Colon (tissue), 2 donors: ENCODE data around the gene TNFSF4.

Experiments used
- FAIRE-seq: peaks from 2 replicates; lab custom pipeline; 2012; peaks lifted over from hg19 to GRCh38; lab: Jason Lieb, UNC
- donor health status: control.
- donor health status: control.

The TNFSF4 gene

DNA sequence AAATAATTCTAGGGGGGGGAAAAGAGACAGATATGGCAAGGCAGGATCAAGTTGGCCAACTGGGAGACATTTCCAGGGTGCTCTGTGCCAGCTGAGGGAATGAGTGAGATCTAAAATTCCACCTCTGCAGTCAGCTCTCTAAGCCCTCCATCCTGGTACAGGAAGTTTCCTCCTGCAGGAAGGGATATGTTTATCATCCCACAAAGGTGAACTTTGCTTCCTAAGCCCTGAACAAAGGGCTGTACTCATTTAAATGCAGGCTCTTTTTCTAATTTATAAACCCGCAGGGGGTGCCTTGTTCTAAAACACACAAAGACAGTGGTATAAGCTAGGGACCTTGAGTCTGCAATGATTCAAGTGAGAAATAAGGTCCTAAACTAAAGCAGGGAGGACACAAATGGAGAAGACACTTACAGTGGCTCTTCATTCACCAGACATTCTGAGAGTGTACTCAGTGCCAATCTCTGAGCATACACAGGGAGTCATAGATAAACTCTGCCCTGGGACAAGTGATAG, 3.6 kb upstream of the TNFSF4 start:
- no peak for FAIRE-seq

DNA sequence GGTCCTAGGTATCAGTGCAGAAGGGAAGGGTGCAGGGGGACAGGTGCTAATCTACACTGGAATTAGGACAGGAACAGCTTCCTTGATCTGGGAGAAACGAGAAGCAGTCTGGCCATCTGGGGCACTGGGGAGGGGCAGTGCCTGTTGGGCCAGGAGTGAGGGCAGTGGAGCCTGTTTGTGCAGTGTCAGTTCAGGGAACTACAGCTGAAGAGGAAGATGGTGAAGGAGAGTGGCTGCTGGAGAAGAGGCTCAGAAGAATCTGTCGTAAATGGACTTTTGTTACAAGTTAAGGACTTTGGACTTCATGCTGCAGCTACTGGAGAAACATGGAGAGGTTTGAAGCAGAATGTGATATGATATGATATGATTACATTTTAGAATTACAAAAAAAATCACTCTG, 3.2 kb upstream of the TNFSF4 start:
- FAIRE-seq = no peak

DNA sequence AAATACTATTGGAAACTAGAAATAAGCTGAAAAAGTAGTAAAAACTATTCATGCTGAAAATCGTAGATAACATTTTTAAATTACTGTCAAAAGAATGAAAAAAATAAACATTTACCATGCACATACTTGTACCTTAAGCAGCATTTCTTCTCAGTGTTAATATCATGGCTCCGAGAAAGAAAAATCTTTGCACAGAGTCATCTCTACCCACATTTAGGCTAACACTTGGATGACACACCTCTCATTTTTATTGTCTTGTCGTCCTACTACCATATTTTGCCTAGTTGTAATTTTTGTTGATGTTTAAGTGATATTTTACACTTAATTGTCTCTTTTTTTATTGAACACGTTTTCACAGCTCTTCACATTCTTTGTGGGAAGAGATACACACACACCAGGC, 1.7 kb upstream of the TNFSF4 start:
- FAIRE-seq = no peak

DNA sequence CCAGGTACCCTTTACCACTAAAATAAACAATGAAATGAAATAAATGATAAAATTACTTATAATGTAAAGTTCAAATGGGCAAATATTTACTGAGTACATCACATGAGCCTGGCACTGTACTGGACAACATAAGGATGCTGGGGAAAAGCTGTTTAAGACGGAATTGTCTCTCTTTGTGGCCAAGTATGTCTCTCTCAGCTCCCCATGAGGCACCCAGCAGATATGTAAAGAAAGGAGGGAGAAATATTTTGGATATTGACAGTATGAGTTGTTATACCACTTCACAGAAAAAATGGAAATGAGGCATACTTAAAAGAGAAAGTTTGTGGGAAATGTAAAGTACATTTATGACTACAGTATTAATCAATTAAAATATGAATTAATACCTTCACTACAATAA, 1.0 kb upstream of the TNFSF4 start:
- FAIRE-seq = no peak

DNA sequence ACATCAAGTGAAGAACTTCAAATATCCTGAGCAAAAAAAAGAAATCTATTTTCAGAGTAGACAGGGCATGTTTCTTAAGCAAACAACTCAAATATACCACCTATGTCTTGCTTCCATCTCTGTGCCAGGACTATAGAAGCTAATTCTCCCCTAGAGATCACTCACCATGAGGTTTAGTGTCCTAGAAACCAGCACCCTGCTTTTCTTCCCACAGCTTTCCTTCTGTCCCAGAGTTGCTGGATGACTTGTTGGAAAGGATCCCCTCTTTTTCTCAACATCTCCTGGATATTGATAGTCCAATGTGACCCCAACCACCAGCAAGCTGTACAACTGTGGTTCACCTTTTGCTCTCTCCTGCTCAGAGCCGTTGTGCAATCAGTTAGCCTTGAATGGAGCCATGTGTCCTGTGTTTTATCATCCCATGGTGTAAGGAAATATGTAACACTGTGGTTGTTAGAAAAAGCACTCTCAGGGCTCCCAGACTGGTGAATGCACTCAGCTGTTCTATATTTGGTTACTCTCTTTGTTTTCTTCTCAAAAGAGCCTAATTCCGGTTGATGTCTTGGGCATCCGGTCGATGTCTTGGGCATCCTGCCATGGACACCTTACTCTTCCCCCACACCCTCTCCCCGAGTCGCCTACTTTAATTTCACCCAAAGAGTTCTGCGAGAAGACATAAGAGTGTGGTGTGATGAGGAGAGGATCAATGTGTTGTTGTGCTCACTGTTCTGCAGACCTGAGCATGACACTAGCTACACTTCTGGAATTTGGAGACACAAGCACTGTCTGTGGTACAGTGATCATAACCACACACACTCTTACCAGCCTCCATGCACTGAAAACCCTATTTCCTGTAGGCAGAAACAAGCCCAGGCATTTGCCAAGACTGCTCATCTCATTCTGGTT, 1.7 kb downstream of the TNFSF4 start:
- no peak for FAIRE-seq

DNA sequence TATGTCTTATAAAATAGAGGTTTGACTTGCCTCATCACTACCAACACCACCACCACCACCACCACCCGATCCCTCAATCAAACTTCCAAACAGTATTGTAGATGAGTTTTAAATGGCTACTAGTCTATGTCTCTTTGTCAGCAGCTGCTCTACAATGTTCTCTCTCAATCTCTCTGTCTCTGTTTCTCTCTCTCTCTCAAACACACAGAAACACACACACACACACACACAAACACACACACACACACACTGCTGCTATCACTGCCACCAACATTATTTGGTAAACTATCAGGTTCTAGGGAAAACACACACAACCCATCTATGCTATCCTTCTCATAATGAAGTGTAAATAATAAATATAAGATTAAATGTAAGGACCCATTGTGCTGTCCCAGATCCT, 2.4 kb downstream of the TNFSF4 start:
- FAIRE-seq = no peak

DNA sequence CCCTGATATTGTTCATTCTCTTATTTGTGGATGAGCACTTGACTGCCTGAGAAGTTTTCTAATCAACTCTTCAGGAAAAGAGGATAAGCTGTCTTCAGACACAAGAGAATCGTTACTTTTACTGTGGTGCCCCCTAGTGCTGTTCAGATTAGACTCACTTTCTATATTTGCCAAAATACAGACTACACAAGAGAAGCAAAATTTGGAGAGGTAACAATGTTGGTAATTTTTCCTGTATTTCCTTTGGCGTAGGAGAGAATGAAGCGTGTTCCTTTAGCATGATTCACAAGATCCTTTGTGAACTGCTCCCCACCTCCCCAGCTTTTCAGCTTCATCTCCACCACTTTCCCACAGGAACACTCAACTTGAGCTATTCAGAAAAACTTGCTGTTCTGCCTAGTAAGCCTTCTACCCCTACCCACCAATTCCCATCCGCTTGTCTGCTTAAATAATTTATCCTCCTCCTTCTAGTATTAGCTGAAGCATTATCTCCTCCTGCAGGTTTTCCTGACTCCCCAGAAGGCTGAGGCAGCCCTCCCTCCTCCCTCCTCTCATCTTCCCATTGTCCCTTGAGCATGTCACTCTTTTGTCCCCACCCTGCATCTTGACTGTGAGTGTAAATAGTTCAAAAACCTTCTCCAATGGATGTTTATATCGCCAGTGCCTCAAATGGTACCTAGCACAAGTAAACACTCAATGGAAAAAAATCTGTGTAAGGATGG, 4.5 kb downstream of the TNFSF4 start:
- FAIRE-seq = no peak

DNA sequence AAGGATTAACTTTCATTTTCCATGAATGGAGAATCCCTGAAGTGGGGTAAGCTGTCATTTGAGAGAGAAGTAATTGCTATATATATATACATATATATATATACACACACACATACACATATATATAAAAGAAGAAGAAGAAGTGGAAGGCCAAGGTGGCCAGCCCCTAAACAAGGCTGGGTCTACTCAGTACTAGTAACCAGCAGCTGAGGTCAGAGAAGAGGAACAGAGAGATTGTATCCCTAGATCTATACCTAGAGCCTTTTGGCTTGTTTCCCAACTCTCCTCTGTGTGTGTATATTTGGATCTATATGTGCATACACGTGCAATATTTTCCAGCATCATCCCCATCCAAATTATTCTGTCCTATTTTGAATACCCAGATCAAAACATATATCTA, 5.2 kb downstream of the TNFSF4 start:
- FAIRE-seq = no peak

DNA sequence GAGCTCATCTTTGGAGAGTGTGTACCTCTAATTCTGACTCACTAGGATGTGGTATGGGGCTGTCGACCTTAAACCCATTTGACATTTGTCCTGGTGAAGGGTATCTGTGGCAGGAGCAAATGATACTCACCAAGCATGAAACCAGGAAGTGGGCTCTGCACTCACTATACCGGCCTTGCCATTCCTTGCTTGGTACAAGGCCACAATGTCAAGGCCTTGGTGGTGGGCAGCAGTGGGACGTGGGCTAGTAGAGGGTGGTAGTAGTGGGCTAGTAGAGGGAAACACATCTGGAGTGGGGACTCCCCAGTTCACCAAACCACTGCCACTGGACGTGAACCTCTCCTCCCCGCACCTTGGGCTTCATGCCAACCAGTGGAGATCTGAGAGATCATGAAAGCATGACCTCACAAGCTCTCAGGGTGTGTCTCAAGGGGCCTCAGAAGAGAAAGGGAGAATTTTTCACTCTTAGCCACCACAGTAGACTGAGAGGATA, 11.5 kb downstream of the TNFSF4 start:
- FAIRE-seq = no peak

DNA sequence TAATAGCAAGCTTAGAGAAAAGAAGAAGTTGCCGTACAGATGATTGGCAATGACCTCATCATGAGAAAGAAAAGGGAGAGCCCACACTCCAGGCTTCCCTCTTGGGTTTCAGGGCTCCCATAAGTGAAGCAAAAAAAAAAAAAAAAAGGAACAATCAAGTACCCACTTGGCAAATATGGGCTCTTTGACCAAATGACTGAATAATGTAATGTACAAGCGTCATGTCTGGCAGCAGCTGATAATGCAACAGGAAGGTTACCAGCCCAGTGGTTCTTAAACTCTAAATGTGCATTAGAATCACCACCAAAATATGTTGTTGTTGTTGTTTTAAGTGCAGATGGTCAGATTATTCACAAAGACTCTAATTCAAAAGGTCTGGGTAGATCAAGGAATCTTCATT, 13.5 kb downstream of the TNFSF4 start:
- FAIRE-seq = no peak

DNA sequence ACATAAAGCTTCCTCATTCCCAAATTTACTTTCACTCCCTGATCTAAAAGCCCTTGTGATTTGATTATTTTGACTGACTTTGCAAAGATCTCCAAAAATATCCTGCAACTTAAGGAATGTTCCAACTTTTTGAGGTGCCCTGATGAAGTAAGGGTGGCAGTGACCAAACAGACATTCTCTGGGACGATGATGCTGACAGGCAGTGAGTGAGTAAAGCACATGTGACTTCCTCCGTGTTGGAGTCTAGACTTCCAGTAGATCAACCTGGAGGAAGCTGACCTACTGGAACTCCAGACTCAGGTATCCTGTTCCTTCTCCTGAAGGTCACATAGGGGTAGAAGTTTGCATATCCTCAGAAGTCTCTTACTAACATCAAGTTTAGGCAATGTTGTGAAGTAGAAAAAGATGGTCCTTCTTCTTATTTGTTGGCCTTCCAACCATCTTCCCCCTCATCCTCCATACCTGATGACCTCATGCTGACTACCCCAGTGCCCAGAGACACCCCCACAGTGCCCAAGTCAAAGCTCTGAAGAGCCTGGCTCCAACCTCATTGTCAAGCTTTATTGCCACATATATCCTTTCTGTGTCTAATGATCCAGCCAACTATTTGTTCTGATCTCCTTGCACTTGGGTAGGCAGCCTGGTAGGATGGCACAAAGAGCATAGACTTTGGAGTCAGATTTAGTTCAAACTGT, 16.0 kb downstream of the TNFSF4 start:
- FAIRE-seq = no peak

DNA sequence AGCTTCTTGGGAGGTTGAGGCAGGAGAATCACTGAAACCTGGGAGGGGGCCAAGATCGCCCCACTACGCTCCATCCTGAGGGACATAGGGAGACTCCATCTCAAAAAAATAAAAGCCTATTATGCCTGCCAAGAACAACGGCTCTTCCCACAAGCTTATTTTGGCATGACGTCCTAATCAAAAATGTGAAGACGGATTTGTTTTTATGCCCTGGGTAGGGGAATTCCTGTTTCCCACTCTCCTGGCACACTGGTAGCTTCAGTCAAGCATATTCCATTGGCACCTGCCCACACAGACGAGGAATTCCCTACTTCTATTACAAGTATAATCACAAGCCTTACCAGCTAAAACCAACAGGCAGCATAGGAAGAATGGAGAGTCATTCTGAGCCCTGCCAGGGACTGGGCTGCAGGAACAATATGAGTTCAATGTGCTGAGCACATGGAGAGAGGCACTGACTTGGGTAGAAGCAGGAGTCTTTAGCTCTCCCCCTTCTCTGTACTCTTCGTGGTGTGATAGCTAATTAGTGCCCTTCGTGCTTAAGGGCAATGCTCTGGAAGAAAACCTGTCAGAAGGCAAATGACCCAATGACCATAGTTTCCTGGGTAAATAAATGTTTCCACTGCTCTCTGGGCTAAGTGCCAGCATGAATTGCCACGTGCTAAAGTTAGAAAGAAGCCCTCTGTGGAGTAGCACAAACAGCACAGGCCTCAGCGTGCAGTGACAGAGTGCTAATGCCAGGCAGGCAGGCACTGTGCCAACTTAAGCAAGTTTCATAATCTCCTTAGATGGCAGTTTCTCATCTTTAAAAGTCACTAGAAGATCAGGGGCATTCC, 16.8 kb downstream of the TNFSF4 start:
- FAIRE-seq = no peak

DNA sequence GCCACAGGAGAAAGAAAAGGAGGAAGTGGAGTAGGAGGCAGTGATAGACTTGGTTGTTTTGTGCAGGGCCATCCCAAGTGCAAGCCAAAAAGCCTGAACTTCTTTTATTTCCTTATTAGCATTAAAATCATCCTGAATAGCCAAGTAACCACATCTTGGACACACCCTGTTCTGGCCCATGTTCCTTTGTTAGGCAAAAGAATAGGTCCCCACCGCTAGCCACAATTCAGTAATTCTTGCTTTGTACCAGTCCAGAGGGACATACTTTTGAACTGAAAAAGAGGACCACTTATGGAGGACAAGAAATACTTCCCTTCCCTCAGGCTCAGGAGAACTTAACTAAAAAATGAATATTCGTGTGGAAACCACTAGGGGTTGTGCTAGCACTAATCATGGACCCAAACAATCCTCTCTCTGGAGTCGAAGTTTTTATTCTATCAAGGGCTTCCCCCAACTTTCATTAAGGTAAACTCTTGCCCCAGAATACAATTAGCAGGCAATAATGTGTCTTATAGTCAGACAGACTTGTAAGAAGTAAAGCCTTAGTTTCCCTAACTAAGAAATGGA, 19.4 kb downstream of the TNFSF4 start:
- FAIRE-seq = no peak

DNA sequence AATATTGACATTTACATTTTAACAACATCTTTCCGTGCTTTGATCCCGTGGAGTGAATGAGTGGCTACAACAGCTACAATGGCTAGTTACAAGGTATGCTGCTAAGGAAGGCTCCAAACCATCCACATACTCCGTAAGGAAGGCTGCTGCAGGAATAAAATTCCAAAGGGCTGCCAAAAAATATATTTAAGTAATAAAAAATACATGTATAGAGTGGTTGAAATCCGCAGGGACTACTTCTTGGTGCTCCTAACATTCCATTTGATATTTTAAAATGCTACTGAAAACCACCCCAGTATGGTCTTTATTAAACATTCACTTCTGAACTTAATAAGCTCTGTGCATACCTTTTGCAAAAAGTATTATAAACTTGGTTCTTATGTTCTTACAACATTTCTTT, 25.3 kb downstream of the TNFSF4 start:
- FAIRE-seq = no peak

DNA sequence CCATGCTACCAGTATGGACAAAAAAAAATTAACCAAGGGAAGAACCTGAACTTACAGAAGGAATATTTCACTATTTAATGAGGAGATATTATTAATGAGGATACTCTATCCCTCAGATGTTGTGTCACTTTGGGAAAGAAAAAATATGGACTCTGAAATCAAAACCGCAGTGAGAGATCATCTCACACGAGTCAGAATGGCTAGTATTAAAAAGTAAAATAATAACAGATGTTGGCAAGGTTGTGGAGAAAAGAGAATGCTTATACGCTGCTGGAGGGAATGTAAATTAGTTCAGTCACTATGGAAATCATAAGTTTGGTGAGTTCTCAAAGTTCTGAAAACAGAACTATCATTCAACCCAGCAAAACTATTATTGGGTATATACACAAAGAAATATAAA, 30.9 kb downstream of the TNFSF4 start:
- no peak for FAIRE-seq

DNA sequence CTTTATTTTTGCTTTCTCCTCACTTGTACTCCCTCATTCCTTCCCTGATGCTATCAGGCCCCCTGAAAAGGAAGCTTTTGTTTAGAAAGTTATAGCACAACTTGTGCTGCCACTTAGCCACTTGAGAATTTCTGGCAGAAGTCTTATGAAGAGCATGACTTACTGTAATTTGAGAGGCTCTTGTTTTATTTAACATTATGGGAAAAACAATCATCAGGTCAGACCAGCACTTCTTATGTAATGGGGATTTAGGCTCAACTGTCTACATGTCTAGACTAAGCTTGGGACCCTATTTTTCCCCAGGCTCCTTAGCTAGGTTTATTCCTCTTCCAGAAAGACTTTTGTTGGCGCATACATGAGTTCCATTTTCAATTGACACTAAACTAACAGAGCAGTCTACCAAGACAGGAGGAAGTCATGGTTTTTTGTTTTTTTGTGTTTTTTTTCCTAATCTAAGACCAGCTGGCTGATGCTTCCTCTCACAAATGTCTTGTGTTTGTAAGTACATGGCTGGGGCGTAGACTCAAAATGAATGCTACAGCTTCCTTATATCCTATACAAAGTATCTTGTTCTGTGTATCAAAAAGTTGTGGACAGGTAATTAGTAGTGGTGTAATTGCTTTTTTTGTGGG, 31.5 kb downstream of the TNFSF4 start:
- no peak for FAIRE-seq

DNA sequence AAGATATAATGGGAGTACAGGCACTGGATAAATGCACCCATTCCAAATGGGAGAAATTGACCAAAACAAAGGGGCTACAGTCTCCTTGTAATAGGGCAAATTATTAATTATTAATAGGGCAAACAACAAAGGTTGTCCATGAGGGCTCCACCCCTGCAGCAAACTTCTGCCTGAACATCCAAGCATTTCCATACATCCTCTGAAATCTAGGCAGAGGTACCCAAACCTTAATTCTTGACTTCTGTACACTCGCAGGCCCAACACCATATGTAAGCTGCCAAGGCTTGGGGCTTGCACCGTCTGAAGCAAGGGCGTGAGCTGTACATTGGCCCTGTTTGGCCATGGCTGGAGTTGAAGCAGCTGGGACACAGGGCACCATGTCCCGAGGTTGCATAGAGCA, 33.7 kb downstream of the TNFSF4 start:
- no peak for FAIRE-seq

DNA sequence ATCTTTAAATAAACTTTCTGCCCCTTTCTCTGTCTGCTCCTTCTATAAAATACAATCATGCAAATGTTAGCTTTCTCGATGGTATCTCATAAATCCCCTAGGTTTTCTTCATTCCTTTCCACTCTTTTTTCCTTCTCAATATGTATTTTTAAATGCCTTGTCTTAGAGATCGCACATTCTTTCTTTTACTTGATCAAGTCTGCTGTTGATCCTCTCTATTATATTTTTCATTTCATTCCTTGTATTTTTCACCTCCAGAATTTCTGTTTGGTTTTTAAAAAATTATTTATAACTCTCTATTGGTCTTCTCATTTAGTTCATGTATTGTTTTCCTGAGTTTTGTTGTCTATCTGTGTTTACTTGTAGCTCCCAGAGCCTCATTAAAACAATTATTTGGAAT, 36.0 kb downstream of the TNFSF4 start:
- FAIRE-seq = no peak

DNA sequence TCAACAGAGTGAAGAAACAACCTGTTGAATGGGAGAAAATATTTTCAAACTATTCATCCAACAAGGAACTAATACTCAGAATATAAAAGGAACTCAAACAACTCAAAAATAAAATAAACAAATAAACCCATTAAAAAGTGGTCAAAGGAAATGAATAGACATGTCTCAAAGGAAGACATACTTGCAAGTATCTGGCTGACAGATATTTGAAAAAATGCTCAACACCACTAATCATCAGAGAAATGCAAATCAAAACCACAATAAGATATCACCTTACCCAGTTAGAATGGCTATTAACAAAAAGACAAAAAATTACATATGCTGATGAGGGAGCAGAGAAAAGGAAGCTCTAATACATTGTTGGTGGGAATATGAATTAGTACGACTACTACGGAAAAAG, 38.2 kb downstream of the TNFSF4 start:
- FAIRE-seq = no peak

DNA sequence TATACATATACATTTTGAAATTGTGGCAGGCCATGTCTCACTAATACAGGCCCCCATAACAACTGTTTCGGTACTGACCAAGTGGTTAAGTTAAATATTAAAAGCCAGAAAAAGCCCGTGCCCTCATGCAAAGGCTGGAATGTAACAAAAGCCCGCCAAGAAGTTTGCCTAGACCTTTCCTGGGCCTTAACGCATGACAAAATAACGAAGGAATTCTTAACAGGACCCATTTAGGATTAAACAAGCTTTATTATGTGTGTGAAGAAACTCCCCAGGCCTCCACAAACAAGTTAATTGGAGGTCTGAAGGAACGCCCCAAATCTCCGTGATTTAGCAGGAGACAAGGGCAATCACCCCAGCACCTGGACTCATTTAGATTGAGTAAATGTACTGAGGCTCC, 42.4 kb downstream of the TNFSF4 start:
- no peak for FAIRE-seq

DNA sequence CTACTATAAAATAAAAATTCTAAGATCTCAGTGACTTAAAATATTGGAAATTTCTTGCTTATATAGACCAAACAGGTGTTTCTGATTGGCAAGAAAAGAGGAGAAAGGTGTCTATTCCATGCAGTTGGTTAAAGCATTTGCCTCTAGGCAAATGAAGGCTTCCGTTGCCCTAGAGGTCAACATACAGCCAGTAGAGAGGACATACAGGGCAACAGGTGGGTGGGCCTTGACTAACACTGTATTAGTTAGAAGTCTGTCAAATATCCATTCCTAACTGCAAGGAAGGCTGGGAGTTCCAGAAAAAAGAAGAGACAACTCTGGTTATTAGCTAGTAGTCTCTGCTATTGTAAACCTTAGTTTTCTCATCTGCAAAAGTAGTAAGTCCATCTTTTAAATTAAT, 43.0 kb downstream of the TNFSF4 start:
- FAIRE-seq = no peak
